HG03469 (cell line): Measurements from ENCODE around the gene CD248.
A peak's percentile ranks its signal among the peaks of the same experiment; 100 is the strongest.
"Not testable (repeated sequence)": the region's sequence is repeated elsewhere in the genome, so short reads cannot be mapped to it uniquely, and the experiment has no call there.

Experiments
- ATAC-seq: cut with Tn5 transposase; IDR thresholded peaks from one replicate; pipeline ENCODE4 v1.9.1; 2021; ENCODE audit warnings: mild to moderate bottlenecking, moderate library complexity, moderate number of reproducible peaks; ENCODE audit not compliant: unreplicated experiment

CD248 gene

GRCh38 chr11:66314561-66315497, 2.0 kb downstream of the CD248 start:
- no peak for ATAC-seq

- ATAC-seq: no peak
Observed at GRCh38 chr11:66314186-66314501, 2.7 kb downstream of the CD248 start.

GRCh38 chr11:66313321-66314185, 3.3 kb downstream of the CD248 start:
- ATAC-seq: no peak

GRCh38 chr11:66312549-66313320, 4.1 kb downstream of the CD248 start:
- ATAC-seq: peak; percentile 25

- peak; percentile 47 for ATAC-seq
Observed at GRCh38 chr11:66311965-66312548, 4.8 kb downstream of the CD248 start.

- ATAC-seq: peak; percentile 26
Observed at GRCh38 chr11:66311470-66311964, 5.3 kb downstream of the CD248 start.

- ATAC-seq: not testable (repeated sequence)
Observed at GRCh38 chr11:66310803-66311440, 5.9 kb downstream of the CD248 start.

- no peak for ATAC-seq
Observed at GRCh38 chr11:66310324-66310723, 6.5 kb downstream of the CD248 start.

GRCh38 chr11:66309475-66309874, 7.4 kb downstream of the CD248 start:
- no peak for ATAC-seq

GRCh38 chr11:66302656-66303055, 14.2 kb downstream of the CD248 start:
- no peak for ATAC-seq

- no peak for ATAC-seq
Observed at GRCh38 chr11:66299186-66299585, 17.7 kb downstream of the CD248 start.

GRCh38 chr11:66297610-66298009, 19.2 kb downstream of the CD248 start:
- no peak for ATAC-seq

- no peak for ATAC-seq
Observed at GRCh38 chr11:66294626-66295620, 21.9 kb downstream of the CD248 start.

GRCh38 chr11:66293777-66294625, 22.8 kb downstream of the CD248 start:
- ATAC-seq: no peak

- ATAC-seq: no peak
Observed at GRCh38 chr11:66293352-66293751, 23.5 kb downstream of the CD248 start.

- no peak for ATAC-seq
Observed at GRCh38 chr11:66292543-66293332, 24.1 kb downstream of the CD248 start.
